Activated T-cell treated with anti-CD3 and anti-CD28 coated beads, Interleukin-2, amount 50 U/mL, for 72 hours (primary cell): Measurements from ENCODE around the gene CAMK1. TPM values are rescaled to one million over a fixed set of nuclear protein-coding genes. Genes with fewer than 3 reads are reported as not detected.

Source experiments
- ATAC-seq, 2 donors: fragments of 150-1000 bp; cut with Tn5 transposase; replicated peaks in 1 of 2; 2 replicates each; pipeline ENCODE4 v1.10.0; 2021; ENCODE audit warnings: moderate library complexity in 2 of 2, mild to moderate bottlenecking in 1 of 2
- DNase-seq, 2 donors: peaks; one replicate each; pipeline ENCODE4 v3.0.0; 2021 to 2022; ENCODE audit warnings: mixed read lengths in 1 of 2
- H3K27ac Mint-ChIP-seq: one replicate; pipeline ENCODE4 v1.8.0; 2022; ENCODE audit warnings: mild to moderate bottlenecking, moderate library complexity, mixed read lengths
- H3K27me3 Mint-ChIP-seq: one replicate; pipeline ENCODE4 v1.8.0; 2022; ENCODE audit warnings: low read depth, mixed read lengths
- H3K36me3 Mint-ChIP-seq, 2 donors: one replicate each; pipeline ENCODE4 v1.8.0; 2022; ENCODE audit warnings: mixed read lengths in 2 of 2, mild to moderate bottlenecking in 1 of 2; ENCODE audit not compliant: insufficient read depth in 2 of 2
- H3K4me1 Mint-ChIP-seq: one replicate; pipeline ENCODE4 v1.8.0; 2022; ENCODE audit warnings: low read depth, mixed read lengths
- H3K4me3 Mint-ChIP-seq, 2 donors: one replicate each; pipeline ENCODE4 v1.8.0; 2022; ENCODE audit warnings: mild to moderate bottlenecking in 2 of 2, mixed read lengths in 2 of 2, moderate library complexity in 2 of 2
- H3K9me3 Mint-ChIP-seq, 2 donors: one replicate each; pipeline ENCODE4 v1.8.0; 2022; ENCODE audit warnings: mixed read lengths in 2 of 2
- total RNA-seq, 2 donors: library from RNA; stranded (reverse); gene quantifications; one replicate each; pipeline ENCODE4 v1.2.3, GENCODE V29; 2022

The CAMK1 gene
- total RNA-seq, 2 donors from 2014 or later, result 38.6 to 47.4 TPM

GRCh38 chr3:9787714-9788113 lies 18.0 kb upstream of the CAMK1 start:
- peak overlapping the region; percentile 45 to 52 for H3K4me3 Mint-ChIP-seq
- peaks cover 26 to 39% of the 10 kb centered on the region in 2 donors for H3K36me3 Mint-ChIP-seq
- H3K4me1 Mint-ChIP-seq, result peaks cover 69% of the 10 kb centered on the region
- peak; percentile 56 to 67 for ATAC-seq
- H3K27me3 Mint-ChIP-seq, result no peaks in the 10 kb centered on the region
- peak overlapping the region; percentile 25 for H3K27ac Mint-ChIP-seq
- peak in 1 of 2 donors; percentile 57 for DNase-seq
- no peaks in the 10 kb centered on the region for H3K9me3 Mint-ChIP-seq

GRCh38 chr3:9786825-9787669 lies 17.3 kb upstream of the CAMK1 start:
- no peak for DNase-seq
- peak in 1 of 2 donors; percentile 0 for ATAC-seq
- Mint-ChIP-seq H3K27me3 (no peaks in the 10 kb centered on the region), H3K4me3 (peak overlapping the region; percentile 45 to 52), H3K27ac (peak overlapping the region; percentile 25), H3K9me3 (no peaks in the 10 kb centered on the region), H3K4me1 (peaks cover 75% of the 10 kb centered on the region), H3K36me3 (peaks cover 30 to 39% of the 10 kb centered on the region in 2 donors)

- Mint-ChIP-seq H3K9me3 (no peaks in the 10 kb centered on the region), H3K4me1 (peaks cover 72% of the 10 kb centered on the region), H3K27ac (peak overlapping the region; percentile 39), H3K27me3 (no peaks in the 10 kb centered on the region), H3K36me3 (peaks cover 27 to 41% of the 10 kb centered on the region in 2 donors), H3K4me3 (no peak overlapping the region)
- DNase-seq, result no peak
- ATAC-seq, result no peak
Measured at GRCh38 chr3:9786209-9786739, 16.5 kb upstream of the CAMK1 start.

GRCh38 chr3:9785602-9786001 lies 15.9 kb upstream of the CAMK1 start:
- Mint-ChIP-seq H3K27me3 (no peaks in the 10 kb centered on the region), H3K9me3 (no peaks in the 10 kb centered on the region), H3K36me3 (peaks cover 27 to 46% of the 10 kb centered on the region in 2 donors), H3K27ac (no peak overlapping the region), H3K4me1 (peaks cover 72% of the 10 kb centered on the region), H3K4me3 (no peak overlapping the region)
- DNase-seq, result no peak
- ATAC-seq, result no peak

GRCh38 chr3:9784965-9785364 lies 15.2 kb upstream of the CAMK1 start:
- Mint-ChIP-seq H3K4me1 (peaks cover 72% of the 10 kb centered on the region), H3K27ac (no peak overlapping the region), H3K4me3 (no peak overlapping the region), H3K9me3 (no peaks in the 10 kb centered on the region), H3K36me3 (peaks cover 24 to 46% of the 10 kb centered on the region in 2 donors), H3K27me3 (no peaks in the 10 kb centered on the region)
- no peak for ATAC-seq
- no peak for DNase-seq

- ATAC-seq, result no peak
- Mint-ChIP-seq H3K27ac (no peak overlapping the region), H3K9me3 (no peaks in the 10 kb centered on the region), H3K4me1 (peaks cover 72% of the 10 kb centered on the region), H3K27me3 (no peaks in the 10 kb centered on the region), H3K36me3 (peaks cover 20 to 37% of the 10 kb centered on the region in 2 donors), H3K4me3 (no peak overlapping the region)
- no peak for DNase-seq
Measured at GRCh38 chr3:9783954-9784353, 14.2 kb upstream of the CAMK1 start.

GRCh38 chr3:9782770-9783169 lies 13.0 kb upstream of the CAMK1 start:
- H3K27me3 Mint-ChIP-seq, result no peaks in the 10 kb centered on the region

GRCh38 chr3:9781978-9782603 lies 12.3 kb upstream of the CAMK1 start:
- Mint-ChIP-seq H3K9me3 (peaks cover 0 to 3% of the 10 kb centered on the region in 2 donors), H3K27ac (peak overlapping the region; percentile 35), H3K27me3 (no peaks in the 10 kb centered on the region), H3K36me3 (peaks cover 17 to 33% of the 10 kb centered on the region in 2 donors), H3K4me3 (no peak overlapping the region), H3K4me1 (peaks cover 73% of the 10 kb centered on the region)
- DNase-seq (no peak), ATAC-seq (no peak)

More at GRCh38 chr3:9782770-9783169, 13.0 kb upstream of the CAMK1 start:
- Mint-ChIP-seq H3K36me3 (peaks cover 20 to 35% of the 10 kb centered on the region in 2 donors), H3K4me1 (peaks cover 73% of the 10 kb centered on the region), H3K9me3 (peaks cover 0 to under 1% of the 10 kb centered on the region in 2 donors), H3K4me3 (no peak overlapping the region), H3K27ac (peak overlapping the region; percentile 35)
- DNase-seq (no peak), ATAC-seq (no peak)

- DNase-seq, result no peak
- Mint-ChIP-seq H3K27me3 (no peaks in the 10 kb centered on the region), H3K4me1 (peaks cover 73% of the 10 kb centered on the region), H3K4me3 (peak overlapping the region in 1 of 2 donors; percentile 39), H3K9me3 (peaks cover 0 to 3% of the 10 kb centered on the region in 2 donors), H3K36me3 (peaks cover 17 to 30% of the 10 kb centered on the region in 2 donors), H3K27ac (peak overlapping the region; percentile 85)
- no peak for ATAC-seq
Measured at GRCh38 chr3:9781551-9781950, 11.8 kb upstream of the CAMK1 start.

- H3K4me1 Mint-ChIP-seq, result peaks cover 74% of the 10 kb centered on the region
- H3K27ac Mint-ChIP-seq, result peak overlapping the region; percentile 81
- H3K9me3 Mint-ChIP-seq, result peaks cover 0 to 3% of the 10 kb centered on the region in 2 donors
- no peaks in the 10 kb centered on the region for H3K27me3 Mint-ChIP-seq
- peak overlapping the region; percentile 42 to 82 for H3K4me3 Mint-ChIP-seq
- no peak for DNase-seq
- ATAC-seq, result no peak
- peaks cover 13 to 25% of the 10 kb centered on the region in 2 donors for H3K36me3 Mint-ChIP-seq
Measured at GRCh38 chr3:9780910-9781309, 11.2 kb upstream of the CAMK1 start.

- Mint-ChIP-seq H3K9me3 (peaks cover 0 to 3% of the 10 kb centered on the region in 2 donors), H3K36me3 (peaks cover 10 to 22% of the 10 kb centered on the region in 2 donors), H3K4me3 (peak overlapping the region; percentile 42 to 82), H3K4me1 (peaks cover 72% of the 10 kb centered on the region), H3K27ac (peak overlapping the region; percentile 81), H3K27me3 (no peaks in the 10 kb centered on the region)
- DNase-seq (peak in 1 of 2 donors; percentile 27), ATAC-seq (no peak)
Measured at GRCh38 chr3:9780458-9780812, 10.7 kb upstream of the CAMK1 start.

- H3K4me1 Mint-ChIP-seq, result peaks cover 70% of the 10 kb centered on the region
Measured at GRCh38 chr3:9779721-9780457, 10.1 kb upstream of the CAMK1 start.

More at GRCh38 chr3:9779721-9780457, 10.1 kb upstream of the CAMK1 start:
- DNase-seq, result peak; percentile 64 to 74
- H3K9me3 Mint-ChIP-seq, result peaks cover 0 to 3% of the 10 kb centered on the region in 2 donors
- H3K4me3 Mint-ChIP-seq, result peak overlapping the region; percentile 42 to 82
- H3K27me3 Mint-ChIP-seq, result no peaks in the 10 kb centered on the region
- peak; percentile 59 to 70 for ATAC-seq
- H3K27ac Mint-ChIP-seq, result peak overlapping the region; percentile 81
- peaks cover 8 to 17% of the 10 kb centered on the region in 2 donors for H3K36me3 Mint-ChIP-seq
